H9 (cell line): Measurements from ENCODE around the gene TBCK. TPM values are rescaled to one million over a fixed set of nuclear protein-coding genes. Genes with fewer than 3 reads are reported as not detected.

Experiments
- DNase-seq: peaks from one replicate; pipeline ENCODE4 v3.0.0-alpha.2; 2017
- H2AFZ ChIP-seq: one replicate; pipeline ENCODE4 v1.6.1; 2013; ENCODE audit warnings: mild to moderate bottlenecking, low read length, control low read depth, moderate library complexity
- H2AK5ac ChIP-seq: 2 replicates; pipeline ENCODE4 v1.6.1; 2013; ENCODE audit warnings: low read length, control low read depth, mixed read lengths; ENCODE audit not compliant: insufficient read length
- H2BK120ac ChIP-seq: one replicate; pipeline ENCODE4 v1.6.1; 2013; ENCODE audit warnings: low read depth, mild to moderate bottlenecking, low read length, control low read depth, inconsistent platforms; ENCODE audit not compliant: poor library complexity, severe bottlenecking
- H2BK12ac ChIP-seq: 2 replicates; pipeline ENCODE4 v1.6.1; 2013; ENCODE audit warnings: low read length, control low read depth, mixed read lengths, low read depth; ENCODE audit not compliant: insufficient read length
- H2BK15ac ChIP-seq: 2 replicates; pipeline ENCODE4 v1.6.1; 2013; ENCODE audit warnings: low read depth, low read length, control low read depth
- H2BK20ac ChIP-seq: one replicate; pipeline ENCODE4 v1.6.1; 2013; ENCODE audit warnings: low read depth, mild to moderate bottlenecking, low read length, control low read depth, inconsistent platforms; ENCODE audit not compliant: poor library complexity, severe bottlenecking
- H2BK5ac ChIP-seq: 2 replicates; pipeline ENCODE4 v1.6.1; 2013; ENCODE audit warnings: low read length, control low read depth, mixed read lengths; ENCODE audit not compliant: insufficient read length
- H3K14ac ChIP-seq: 2 replicates; pipeline ENCODE4 v1.6.1; 2013; ENCODE audit warnings: low read length, control low read depth; ENCODE audit not compliant: insufficient read depth
- H3K18ac ChIP-seq: 2 replicates; pipeline ENCODE4 v1.6.1; 2013; ENCODE audit warnings: low read depth, mild to moderate bottlenecking, mixed read lengths, low read length, control low read depth; ENCODE audit not compliant: insufficient read length
- H3K23ac ChIP-seq: 2 replicates; pipeline ENCODE4 v1.6.1; 2013; ENCODE audit warnings: low read length, control low read depth, mixed read lengths, low read depth; ENCODE audit not compliant: insufficient read length
- H3K23me2 ChIP-seq: 2 replicates; pipeline ENCODE4 v1.6.1; 2013; ENCODE audit warnings: low read depth, mild to moderate bottlenecking, mixed read lengths, low read length, control low read depth; ENCODE audit not compliant: insufficient read length, poor library complexity, severe bottlenecking
- H3K27ac ChIP-seq: 2 replicates; pipeline ENCODE4 v1.5.1; 2013; ENCODE audit warnings: low read length, control low read depth, mixed read lengths, low read depth; ENCODE audit not compliant: insufficient read length
- H3K27me3 ChIP-seq: 2 replicates; pipeline ENCODE4 v1.6.1; 2013; ENCODE audit warnings: low read length, control low read depth, inconsistent platforms; ENCODE audit not compliant: insufficient read depth
- H3K4ac ChIP-seq: 2 replicates; pipeline ENCODE4 v1.6.1; 2013; ENCODE audit warnings: low read depth, mild to moderate bottlenecking, control low read depth, inconsistent platforms, low read length, moderate library complexity
- H3K4me1 ChIP-seq: 2 replicates; pipeline ENCODE4 v1.6.1; 2013; ENCODE audit warnings: low read length, control low read depth, inconsistent platforms; ENCODE audit not compliant: insufficient read depth
- H3K4me2 ChIP-seq: 2 replicates; pipeline ENCODE4 v1.6.1; 2013; ENCODE audit warnings: low read length, control low read depth, mixed read lengths; ENCODE audit not compliant: insufficient read length, insufficient read depth
- H3K56ac ChIP-seq: 2 replicates; pipeline ENCODE4 v1.6.1; 2013; ENCODE audit warnings: low read depth, mild to moderate bottlenecking, mixed read lengths, low read length, control low read depth; ENCODE audit not compliant: insufficient read length
- H3K79me1 ChIP-seq: 2 replicates; pipeline ENCODE4 v1.6.1; 2013; ENCODE audit warnings: low read depth, mild to moderate bottlenecking, moderate library complexity, low read length, control low read depth, inconsistent platforms; ENCODE audit not compliant: insufficient read depth, poor library complexity, severe bottlenecking
- H3K79me2 ChIP-seq: 2 replicates; pipeline ENCODE4 v1.6.1; 2013; ENCODE audit warnings: low read length, control low read depth, inconsistent platforms; ENCODE audit not compliant: insufficient read depth
- H3K9ac ChIP-seq: 2 replicates; pipeline ENCODE4 v1.6.1; 2013; ENCODE audit warnings: low read length, control low read depth, mixed read lengths; ENCODE audit not compliant: insufficient read length; ENCODE audit errors: extremely low read depth
- H3K9me3 ChIP-seq: one replicate; pipeline ENCODE4 v1.6.1; 2013; ENCODE audit warnings: low read depth, low read length, inconsistent platforms; ENCODE audit not compliant: control insufficient read depth
- H3T11ph ChIP-seq: one replicate; pipeline ENCODE4 v1.6.1; 2013; ENCODE audit warnings: mild to moderate bottlenecking, low read length, control low read depth, inconsistent platforms
- H4K20me1 ChIP-seq: one replicate; pipeline ENCODE4 v1.6.1; 2013; ENCODE audit not compliant: control insufficient read depth, insufficient read length, insufficient read depth
- H4K5ac ChIP-seq: 2 replicates; pipeline ENCODE4 v1.6.1; 2013; ENCODE audit warnings: low read depth, mild to moderate bottlenecking, mixed read lengths, low read length, control low read depth; ENCODE audit not compliant: insufficient read length
- H4K8ac ChIP-seq: replicated peaks from 2 replicates; pipeline ENCODE4 v1.6.1; 2013; ENCODE audit warnings: low read length, control low read depth, mixed read lengths, low read depth; ENCODE audit not compliant: insufficient read length
- H4K91ac ChIP-seq: 2 replicates; pipeline ENCODE4 v1.6.1; 2013; ENCODE audit warnings: low read depth, mild to moderate bottlenecking, moderate library complexity, mixed read lengths, low read length, control low read depth; ENCODE audit not compliant: insufficient read length
- H3K27ac Mint-ChIP-seq, 3 experiments: 2 replicates in 2 of 3; 3 replicates in 1 of 3; pipeline ENCODE4 v1.8.0; 2020 to 2021; ENCODE audit warnings: mixed read lengths in 3 of 3, mild to moderate bottlenecking in 1 of 3, moderate library complexity in 1 of 3
- H3K27me3 Mint-ChIP-seq: 2 replicates; pipeline ENCODE4 v1.8.0; 2021; ENCODE audit warnings: low read depth, mild to moderate bottlenecking, moderate library complexity, mixed read lengths
- H3K36me3 Mint-ChIP-seq, 3 experiments: 2 replicates in 2 of 3; 3 replicates in 1 of 3; pipeline ENCODE4 v1.8.0; 2020 to 2021; ENCODE audit warnings: low read depth in 3 of 3, mixed read lengths in 3 of 3; ENCODE audit not compliant: insufficient read depth in 1 of 3
- H3K4me1 Mint-ChIP-seq, 2 experiments: 2 replicates each; pipeline ENCODE4 v1.8.0; 2020; ENCODE audit warnings: mixed read lengths in 2 of 2
- H3K4me3 Mint-ChIP-seq, 2 experiments: 2 replicates in 1 of 2; 3 replicates in 1 of 2; pipeline ENCODE4 v1.8.0; 2020 to 2021; ENCODE audit warnings: mild to moderate bottlenecking in 2 of 2, mixed read lengths in 2 of 2, moderate library complexity in 1 of 2
- H3K9me3 Mint-ChIP-seq, 2 experiments: 2 replicates in 1 of 2; 3 replicates in 1 of 2; pipeline ENCODE4 v1.8.0; 2020; ENCODE audit warnings: mild to moderate bottlenecking in 2 of 2, mixed read lengths in 2 of 2, moderate library complexity in 1 of 2
- WGBS: extraction: QIAGEN DNeasy Blood & Tissue Kit; methylation state at CpG from one replicate; pipeline ENCODE4 v1.1.7; 2013; ENCODE audit warnings: missing lambda C conversion rate, low lambda C conversion rate, mixed read lengths; ENCODE audit not compliant: insufficient read length; ENCODE audit errors: extremely low coverage; 5-methylcytosine and 5-hydroxymethylcytosine counted together
- total RNA-seq: library from RNA; stranded (reverse); gene quantifications from 2 replicates; pipeline ENCODE4 v1.2.1, GENCODE V29; 2021
- TF ChIP-seq, protein P1 (sequence below): fragments of 200-600 bp; sonication (generic); conservative IDR thresholded peaks from 3 replicates; pipeline ENCODE4 v1.8.0; 2021; ENCODE audit warnings: antibody characterized with exemption, mild to moderate bottlenecking

Gene TBCK
- total RNA-seq, 1 experiment from 2014 or later: 22.1 TPM

DNA sequence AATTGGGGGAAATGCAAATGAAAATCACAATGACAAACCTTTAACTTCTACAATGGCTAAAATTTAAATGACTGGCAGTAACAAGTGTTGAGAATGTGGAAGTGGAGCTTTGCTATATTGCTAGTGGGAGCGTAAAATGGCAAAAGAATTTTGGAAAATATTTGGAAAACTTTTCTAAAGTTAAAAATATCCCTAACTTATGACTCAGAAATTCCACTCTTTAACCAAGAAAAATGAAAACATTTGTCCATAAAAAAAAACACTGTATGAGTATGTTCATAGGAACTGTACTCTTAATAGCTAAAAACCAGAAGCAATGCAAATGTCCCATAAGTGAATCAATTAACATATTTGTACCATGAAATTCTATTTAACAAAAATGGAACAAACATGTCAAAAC, 3.6 kb downstream of the TBCK start:
- Histone ChIP-seq H3K23ac (no peak overlapping the region), H2BK15ac (no peak overlapping the region), H3K9me3 (no peaks in the 10 kb centered on the region), H3K9ac (no peak overlapping the region), H2BK20ac (no peak overlapping the region), H2BK120ac (no peak overlapping the region), H3K18ac (no peak overlapping the region), H2AK5ac (no peak overlapping the region), H4K5ac (no peak overlapping the region), H3K4me1 (no peaks in the 10 kb centered on the region), H3T11ph (no peak overlapping the region), H2BK5ac (no peak overlapping the region), H3K79me1 (peaks cover 3% of the 10 kb centered on the region), H3K56ac (no peak overlapping the region), H4K20me1 (no peaks in the 10 kb centered on the region), H3K79me2 (peaks cover 8% of the 10 kb centered on the region; the same call in 1 of the 2 replicates), H3K27me3 (no peaks in the 10 kb centered on the region), H3K23me2 (peaks cover 5% of the 10 kb centered on the region), H3K14ac (no peak overlapping the region), H3K27ac (no peak overlapping the region), H4K91ac (no peak overlapping the region), H2AFZ (no peak overlapping the region), H3K4ac (no peak overlapping the region), H2BK12ac (no peak overlapping the region), H3K4me2 (no peak overlapping the region), H4K8ac (no peak overlapping the region)
- peaks cover 0 to 3% (median 0%) of the 10 kb centered on the region in 3 experiments; a peak in 2 of 7 replicates for H3K36me3 Mint-ChIP-seq
- no CpG with 5 or more reads among the region's 1 CpG for WGBS
- no peak overlapping the region for H3K4me3 Mint-ChIP-seq
- peaks cover 4 to 8% of the 10 kb centered on the region in 2 experiments for H3K4me1 Mint-ChIP-seq
- H3K27me3 Mint-ChIP-seq: no peaks in the 10 kb centered on the region
- no peaks in the 10 kb centered on the region for H3K9me3 Mint-ChIP-seq
- no peak overlapping the region for H3K27ac Mint-ChIP-seq
- TF ChIP-seq, protein P1, sequence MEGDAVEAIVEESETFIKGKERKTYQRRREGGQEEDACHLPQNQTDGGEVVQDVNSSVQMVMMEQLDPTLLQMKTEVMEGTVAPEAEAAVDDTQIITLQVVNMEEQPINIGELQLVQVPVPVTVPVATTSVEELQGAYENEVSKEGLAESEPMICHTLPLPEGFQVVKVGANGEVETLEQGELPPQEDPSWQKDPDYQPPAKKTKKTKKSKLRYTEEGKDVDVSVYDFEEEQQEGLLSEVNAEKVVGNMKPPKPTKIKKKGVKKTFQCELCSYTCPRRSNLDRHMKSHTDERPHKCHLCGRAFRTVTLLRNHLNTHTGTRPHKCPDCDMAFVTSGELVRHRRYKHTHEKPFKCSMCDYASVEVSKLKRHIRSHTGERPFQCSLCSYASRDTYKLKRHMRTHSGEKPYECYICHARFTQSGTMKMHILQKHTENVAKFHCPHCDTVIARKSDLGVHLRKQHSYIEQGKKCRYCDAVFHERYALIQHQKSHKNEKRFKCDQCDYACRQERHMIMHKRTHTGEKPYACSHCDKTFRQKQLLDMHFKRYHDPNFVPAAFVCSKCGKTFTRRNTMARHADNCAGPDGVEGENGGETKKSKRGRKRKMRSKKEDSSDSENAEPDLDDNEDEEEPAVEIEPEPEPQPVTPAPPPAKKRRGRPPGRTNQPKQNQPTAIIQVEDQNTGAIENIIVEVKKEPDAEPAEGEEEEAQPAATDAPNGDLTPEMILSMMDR: no peak
- no peak for DNase-seq
